GM23338 (cell line): ENCODE measurements around the gene CD48.

ENCODE experiments used
- CTCF ChIP-seq, 2 experiments: fragments of 200-600 bp in 1 of 2; sonication (generic) in 1 of 2; conservative IDR thresholded peaks; 2 replicates each; pipeline versions ENCODE4 v1.5.1 to v1.6.1; 2016 to 2017; ENCODE audit warnings: antibody characterized with exemption in 2 of 2, low read depth in 2 of 2, mild to moderate bottlenecking in 2 of 2, moderate library complexity in 1 of 2
- POLR2AphosphoS5 ChIP-seq: IDR thresholded peaks from 2 replicates; pipeline ENCODE4 v1.6.1; 2016; ENCODE audit warnings: antibody characterized with exemption, low read depth

GRCh38 chr1:160709715-160710114 lies 1.9 kb downstream of the CD48 start:
- TF ChIP-seq CTCF (conservative IDR thresholded peaks at IDR 0.05; ENCODE audit: low read depth in 2 of 2) (no peak), POLR2AphosphoS5 (no peak)
